ENCODE data around the gene CCR2.

DNA sequence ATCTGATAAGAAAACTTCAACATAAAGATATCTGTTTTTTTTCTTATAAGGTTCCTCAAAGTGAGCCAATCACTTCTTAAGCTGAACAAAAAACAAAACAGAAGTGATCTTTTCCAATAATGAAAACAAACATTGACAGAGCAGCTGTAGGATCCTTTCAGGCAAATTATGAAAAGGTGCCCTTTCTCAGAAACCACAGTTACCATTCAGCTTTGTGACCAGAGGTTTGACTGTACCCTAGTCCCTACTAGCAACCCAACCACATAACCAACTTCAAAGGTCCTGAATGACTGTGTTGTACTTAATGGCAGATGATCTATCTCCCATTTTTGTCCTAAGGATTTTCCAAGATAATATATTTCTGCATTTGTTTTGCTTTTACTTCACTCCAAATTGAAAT, 39.4 kb upstream of the CCR2 start:
- TF ChIP-seq, protein P1, sequence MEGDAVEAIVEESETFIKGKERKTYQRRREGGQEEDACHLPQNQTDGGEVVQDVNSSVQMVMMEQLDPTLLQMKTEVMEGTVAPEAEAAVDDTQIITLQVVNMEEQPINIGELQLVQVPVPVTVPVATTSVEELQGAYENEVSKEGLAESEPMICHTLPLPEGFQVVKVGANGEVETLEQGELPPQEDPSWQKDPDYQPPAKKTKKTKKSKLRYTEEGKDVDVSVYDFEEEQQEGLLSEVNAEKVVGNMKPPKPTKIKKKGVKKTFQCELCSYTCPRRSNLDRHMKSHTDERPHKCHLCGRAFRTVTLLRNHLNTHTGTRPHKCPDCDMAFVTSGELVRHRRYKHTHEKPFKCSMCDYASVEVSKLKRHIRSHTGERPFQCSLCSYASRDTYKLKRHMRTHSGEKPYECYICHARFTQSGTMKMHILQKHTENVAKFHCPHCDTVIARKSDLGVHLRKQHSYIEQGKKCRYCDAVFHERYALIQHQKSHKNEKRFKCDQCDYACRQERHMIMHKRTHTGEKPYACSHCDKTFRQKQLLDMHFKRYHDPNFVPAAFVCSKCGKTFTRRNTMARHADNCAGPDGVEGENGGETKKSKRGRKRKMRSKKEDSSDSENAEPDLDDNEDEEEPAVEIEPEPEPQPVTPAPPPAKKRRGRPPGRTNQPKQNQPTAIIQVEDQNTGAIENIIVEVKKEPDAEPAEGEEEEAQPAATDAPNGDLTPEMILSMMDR (IDR thresholded peaks at IDR 0.05; ENCODE audit: low read depth, low read length) = no peak
- no peak for TF ChIP-seq EZH2phosphoT487 (IDR thresholded peaks at IDR 0.05; ENCODE audit: low read depth)

All from OCI-LY3 (cell line).